ENCODE data around the gene WRNIP1. TPM values are rescaled to one million over a fixed set of nuclear protein-coding genes. Genes with fewer than 3 reads are reported as not detected.

Gene WRNIP1
- total RNA-seq, 1 experiment from 2014 or later: 53.0 TPM

- DNase-seq (ENCODE audit: extremely low read depth, low read depth): no peak
Measured at GRCh38 chr6:2830183-2830582, 65.0 kb downstream of the WRNIP1 start.

GRCh38 chr6:2831392-2831791 is 66.2 kb downstream of the WRNIP1 start:
- DNase-seq (ENCODE audit: extremely low read depth, low read depth): no peak

DNA sequence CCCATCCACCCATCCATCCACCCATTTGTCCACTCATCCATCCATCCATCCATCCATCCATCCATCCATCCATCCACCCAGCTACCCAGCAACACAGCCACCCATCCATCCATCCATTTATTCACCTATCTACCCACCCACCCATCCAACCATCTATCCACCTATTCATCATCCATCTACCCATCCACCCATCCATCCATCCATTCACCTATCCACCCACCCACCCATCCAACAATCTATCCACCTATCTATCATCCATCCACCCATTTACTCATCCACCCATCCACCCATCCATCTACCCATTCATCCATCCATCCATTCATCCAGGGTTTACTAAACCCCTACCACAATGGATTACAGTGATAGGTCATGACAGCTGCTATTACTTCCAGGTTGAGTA is 69.1 kb downstream of the WRNIP1 start:
- no peak for DNase-seq (ENCODE audit: extremely low read depth, low read depth)

Other genes with a start within 250 kb of the WRNIP1 start
- 0.09 and 0.27 TPM in 2 replicates for gene MYLK4, start 14.5 kb upstream of the WRNIP1 start, total RNA-seq (2014; rRNA removed; shearing (Covaris generic))
- gene SERPINB1, start 76.5 kb downstream of the WRNIP1 start, total RNA-seq (2014; rRNA removed; shearing (Covaris generic)): 225 and 247 TPM in 2 replicates
- 72.5 and 73.4 TPM in 2 replicates for gene SERPINB9, start 137.9 kb downstream of the WRNIP1 start, total RNA-seq (2014; rRNA removed; shearing (Covaris generic))
- 90.0 and 93.5 TPM in 2 replicates for gene SERPINB6, start 206.2 kb downstream of the WRNIP1 start, total RNA-seq (2014; rRNA removed; shearing (Covaris generic))
- gene NQO2, start 234.5 kb downstream of the WRNIP1 start, total RNA-seq (2014; rRNA removed; shearing (Covaris generic)): 171 and 185 TPM in 2 replicates

All from NCI-H460 (cell line).